MCF 10A (cell line): Measurements from ENCODE around the gene MYO18B. TPM values are rescaled to one million over a fixed set of nuclear protein-coding genes. Genes with fewer than 3 reads are reported as not detected.

Experiments
- BruUV-seq: library from RNA; stranded (reverse); fragments of 400-500 nt; replicated peaks from 2 replicates; lab custom pipeline; 2021; lab: Mats Ljungman, UMichigan
- CTCF ChIA-PET: fragments of 300-600 bp; sonication (Branson Sonifier 250); formaldehyde crosslinking; extraction: SDS; loops from one replicate; lab custom pipeline; 2021; ENCODE audit warnings: antibody characterized with exemption, inconsistent platforms; lab: Yijun Ruan, JAX
- POLR2A ChIA-PET: fragments of 300-600, 350-650 bp; sonication (Branson Sonifier 250); formaldehyde crosslinking; extraction: SDS; loops from one replicate; lab custom pipeline; 2020; ENCODE audit warnings: antibody characterized with exemption, inconsistent platforms; lab: Yijun Ruan, JAX
- DNase-seq: peaks from one replicate; pipeline ENCODE4 v3.0.0-alpha.2; 2018; ENCODE audit not compliant: unreplicated experiment
- H3K27ac Mint-ChIP-seq: one replicate; pipeline ENCODE4 v1.8.0; 2022; ENCODE audit warnings: mild to moderate bottlenecking, low read depth, mixed read lengths; ENCODE audit not compliant: unreplicated experiment
- H3K27me3 Mint-ChIP-seq: one replicate; pipeline ENCODE4 v1.8.0; 2022; ENCODE audit warnings: mixed read lengths; ENCODE audit not compliant: insufficient read depth, unreplicated experiment
- H3K36me3 Mint-ChIP-seq: one replicate; pipeline ENCODE4 v1.8.0; 2022; ENCODE audit warnings: mild to moderate bottlenecking, moderate library complexity, mixed read lengths; ENCODE audit not compliant: insufficient read depth, unreplicated experiment
- H3K4me1 Mint-ChIP-seq: one replicate; pipeline ENCODE4 v1.8.0; 2022; ENCODE audit warnings: mixed read lengths; ENCODE audit not compliant: insufficient read depth, unreplicated experiment
- H3K4me3 Mint-ChIP-seq: one replicate; pipeline ENCODE4 v1.8.0; 2022; ENCODE audit warnings: mild to moderate bottlenecking, moderate library complexity, mixed read lengths; ENCODE audit not compliant: unreplicated experiment
- H3K9me3 Mint-ChIP-seq: one replicate; pipeline ENCODE4 v1.8.0; 2022; ENCODE audit warnings: mixed read lengths; ENCODE audit not compliant: unreplicated experiment
- CTCF ChIP-seq: fragments of 200-600 bp; IDR thresholded peaks from one replicate; pipeline ENCODE4 v1.8.0; 2022; ENCODE audit warnings: antibody characterized with exemption, mild to moderate bottlenecking; ENCODE audit not compliant: unreplicated experiment
- intact Hi-C: fragments of 100-400 bp; cut with micrococcal nuclease; formaldehyde crosslinking; loops from 2 replicates; pipeline ENCODE4 v1.14.1; 2022
- total RNA-seq: library from RNA; stranded (reverse); gene quantifications from 2 replicates; pipeline ENCODE4 v1.2.3, GENCODE V29; 2022

The MYO18B gene
- total RNA-seq, 1 experiment from 2014 or later, result 0.07 TPM

- Mint-ChIP-seq H3K27me3 (no peaks in the 10 kb centered on the region), H3K4me1 (no peaks in the 10 kb centered on the region), H3K9me3 (no peaks in the 10 kb centered on the region), H3K36me3 (no peaks in the 10 kb centered on the region), H3K27ac (no peak overlapping the region), H3K4me3 (no peak overlapping the region)
- TF ChIP-seq CTCF, result no peak
- CTCF ChIA-PET, result interaction anchor here (0.6 to 1.3 kb wide), 4 partner anchors 12 to 323 kb away, joined by 3 read pairs; no protein-coding TSS in a partner anchor
- intact Hi-C loops, result no loop called here
- DNase-seq, result no peak
- BruUV-seq, result no TSS peak
- POLR2A ChIA-PET, result no interaction called here
These were observed 15.7 kb upstream of the MYO18B start for GRCh38 chr22:25726241-25726640.

GRCh38 chr22:25728071-25728470 is 13.9 kb upstream of the MYO18B start:
- DNase-seq, result no peak
- no peaks in the 10 kb centered on the region for H3K9me3 Mint-ChIP-seq
- no TSS peak for BruUV-seq
- no peaks in the 10 kb centered on the region for H3K36me3 Mint-ChIP-seq
- ChIA-PET POLR2A (interaction anchor here (1.0 to 1.2 kb wide), 2 partner anchors 11 to 18 kb away, joined by 3 read pairs; no protein-coding TSS in a partner anchor), CTCF (no interaction called here)
- H3K27me3 Mint-ChIP-seq, result no peaks in the 10 kb centered on the region
- intact Hi-C loops, result no loop called here
- H3K27ac Mint-ChIP-seq, result no peak overlapping the region
- H3K4me1 Mint-ChIP-seq, result no peaks in the 10 kb centered on the region
- no peak overlapping the region for H3K4me3 Mint-ChIP-seq
- no peak for TF ChIP-seq CTCF

GRCh38 chr22:25729016-25729995 is 12.7 kb upstream of the MYO18B start:
- Mint-ChIP-seq H3K27me3 (no peaks in the 10 kb centered on the region), H3K27ac (no peak overlapping the region), H3K4me1 (no peaks in the 10 kb centered on the region), H3K9me3 (no peaks in the 10 kb centered on the region), H3K4me3 (no peak overlapping the region), H3K36me3 (no peaks in the 10 kb centered on the region)
- intact Hi-C loops, result no loop called here
- no peak for TF ChIP-seq CTCF
- POLR2A ChIA-PET, result interaction anchor here (0.5 to 1.4 kb wide), 2 partner anchors 15 to 18 kb away, joined by 3 to 4 read pairs; no protein-coding TSS in a partner anchor
- no peak for DNase-seq
- CTCF ChIA-PET, result interaction anchor here (0.6 kb wide), 1 partner anchor 972 kb away, joined by 3 read pairs; no protein-coding TSS in a partner anchor
- BruUV-seq, result no TSS peak

- Mint-ChIP-seq H3K9me3 (no peaks in the 10 kb centered on the region), H3K27me3 (no peaks in the 10 kb centered on the region), H3K27ac (no peak overlapping the region), H3K4me3 (no peak overlapping the region), H3K36me3 (no peaks in the 10 kb centered on the region), H3K4me1 (no peaks in the 10 kb centered on the region)
- CTCF ChIA-PET, result no interaction called here
- DNase-seq, result no peak
- intact Hi-C loops, result no loop called here
- POLR2A ChIA-PET, result no interaction called here
- TF ChIP-seq CTCF, result no peak
- BruUV-seq, result no TSS peak
These were observed 6.3 kb upstream of the MYO18B start for GRCh38 chr22:25735650-25736049.
